Panc1 (cell line): ENCODE data around the gene WNK4.

ENCODE experiments used
- TCF7L2 ChIP-seq: IDR thresholded peaks from 2 replicates; pipeline ENCODE4 v1.6.1; 2011; ENCODE audit warnings: mild to moderate bottlenecking, low read depth, low read length, inconsistent platforms
- TF ChIP-seq, protein P1 (sequence below): fragments of 450-650 bp; IDR thresholded peaks from 2 replicates; pipeline ENCODE4 v1.5.1; 2017; ENCODE audit warnings: mild to moderate bottlenecking

DNA sequence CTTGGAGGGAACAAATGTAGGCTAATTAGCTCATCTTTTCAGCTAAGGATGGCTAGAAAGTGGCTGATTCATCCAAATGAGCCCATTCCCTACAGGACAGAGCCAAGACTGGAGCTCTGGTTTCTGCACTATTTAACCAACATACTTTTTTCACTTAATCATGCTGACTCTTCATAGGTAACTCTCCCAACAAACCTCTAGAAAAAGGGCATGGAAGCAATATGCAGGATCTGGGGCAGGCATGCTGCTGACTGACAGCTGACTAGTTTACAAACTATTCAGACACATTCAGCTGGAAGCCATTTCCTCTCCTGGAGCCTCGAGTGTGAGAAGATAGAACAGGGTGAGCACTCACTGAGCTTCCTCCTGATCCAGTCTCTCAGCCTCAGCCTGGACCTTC is 37.5 kb downstream of the WNK4 start:
- TF ChIP-seq, protein P1, sequence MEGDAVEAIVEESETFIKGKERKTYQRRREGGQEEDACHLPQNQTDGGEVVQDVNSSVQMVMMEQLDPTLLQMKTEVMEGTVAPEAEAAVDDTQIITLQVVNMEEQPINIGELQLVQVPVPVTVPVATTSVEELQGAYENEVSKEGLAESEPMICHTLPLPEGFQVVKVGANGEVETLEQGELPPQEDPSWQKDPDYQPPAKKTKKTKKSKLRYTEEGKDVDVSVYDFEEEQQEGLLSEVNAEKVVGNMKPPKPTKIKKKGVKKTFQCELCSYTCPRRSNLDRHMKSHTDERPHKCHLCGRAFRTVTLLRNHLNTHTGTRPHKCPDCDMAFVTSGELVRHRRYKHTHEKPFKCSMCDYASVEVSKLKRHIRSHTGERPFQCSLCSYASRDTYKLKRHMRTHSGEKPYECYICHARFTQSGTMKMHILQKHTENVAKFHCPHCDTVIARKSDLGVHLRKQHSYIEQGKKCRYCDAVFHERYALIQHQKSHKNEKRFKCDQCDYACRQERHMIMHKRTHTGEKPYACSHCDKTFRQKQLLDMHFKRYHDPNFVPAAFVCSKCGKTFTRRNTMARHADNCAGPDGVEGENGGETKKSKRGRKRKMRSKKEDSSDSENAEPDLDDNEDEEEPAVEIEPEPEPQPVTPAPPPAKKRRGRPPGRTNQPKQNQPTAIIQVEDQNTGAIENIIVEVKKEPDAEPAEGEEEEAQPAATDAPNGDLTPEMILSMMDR: no peak
- TF ChIP-seq TCF7L2: no peak
